Psoas muscle (tissue), 8 donors: ENCODE results near the gene FRS2. TPM values are rescaled to one million over a fixed set of nuclear protein-coding genes. Genes with fewer than 3 reads are reported as not detected.

Experiments
- ATAC-seq, 4 donors: fragments of 200-7000 bp; cut with Tn5 transposase; one replicate each; pipeline ENCODE4 v1.9.1; 2020; ENCODE audit warnings: moderate library complexity in 3 of 4, mild to moderate bottlenecking in 2 of 4
- DNase-seq, 2 donors: peaks; one replicate each; pipeline ENCODE4 v3.0.0-alpha.2; 2020
- H3K27ac ChIP-seq: fragments of 200-600 bp; one replicate; pipeline ENCODE4 v1.8.0; 2022
- H3K27me3 ChIP-seq, 3 donors: fragments of 200-600 bp in 1 of 3; one replicate each; pipeline versions ENCODE4 v1.6.1 to v1.8.0; 2013 to 2022; ENCODE audit warnings: low read length in 2 of 3, mild to moderate bottlenecking in 2 of 3, moderate library complexity in 1 of 3; ENCODE audit not compliant: insufficient read depth in 3 of 3
- H3K36me3 ChIP-seq, 2 donors: fragments of 200-600 bp in 1 of 2; one replicate each; pipeline versions ENCODE4 v1.6.1 to v1.8.0; 2013 to 2022; ENCODE audit warnings: low read depth in 1 of 2, mild to moderate bottlenecking in 1 of 2, moderate library complexity in 1 of 2; ENCODE audit not compliant: insufficient read depth in 1 of 2
- H3K4me1 ChIP-seq: fragments of 200-600 bp; one replicate; pipeline ENCODE4 v1.8.0; 2022
- H3K4me3 ChIP-seq: fragments of 200-600 bp; one replicate; pipeline ENCODE4 v1.8.0; 2022; ENCODE audit warnings: mild to moderate bottlenecking
- H3K9me3 ChIP-seq: fragments of 200-600 bp; one replicate; pipeline ENCODE4 v1.8.0; 2022
- CTCF ChIP-seq: fragments of 200-600 bp; IDR thresholded peaks from one replicate; pipeline ENCODE4 v1.8.0; 2022; ENCODE audit warnings: antibody characterized with exemption
- WGBS, 3 donors: extraction: QIAGEN DNeasy Blood & Tissue Kit; methylation state at CpG; one replicate each; pipeline versions ENCODE4 v1.1.6 to v1.1.7; 2013; 5-methylcytosine and 5-hydroxymethylcytosine counted together
- intact Hi-C, 2 donors: fragments of 100-400 bp; cut with DNase I; formaldehyde crosslinking; loops; one replicate each; pipeline versions ENCODE4 v1.11.0 to v1.14.2; 2022
- polyA plus RNA-seq, 3 donors: library from polyadenylated mRNA; stranded (reverse); fragments of 200-250 nt; gene quantifications; one replicate each; pipeline ENCODE4 v1.2.3, GENCODE V29; 2013
- total RNA-seq, 4 donors: library from RNA; stranded (reverse); fragmentation: NEBNext Ultra II Directional in 2 of 4; extraction: Animal tissue kit (Norgen Biotek cat#: 25700) in 2 of 4; gene quantifications; one replicate each; pipeline versions ENCODE4 v1.2.1 to v1.2.4, GENCODE V29; 2021 to 2023
- donor health status: healthy with polysubstance abuse.
- donor health status: DM: no; HTN: no; CAD: no; lungs with moderate emphysema.
- donor health status: Bipolar disorder and iron deficiency.
- donor health status: healthy.
- donor health status: DM: yes; HTN: yes; CAD: no.
- donor health status: DM: no; HTN: no; CAD: no.
- donor health status: DM: no; HTN: no; CAD: no.
- donor health status: DM: yes; HTN: yes; CAD: no.

Gene FRS2
- total and polyA plus RNA-seq, 7 donors = 3.6 to 18.9 (median 13.1) TPM

- no peak for TF ChIP-seq CTCF
- WGBS, 3 donors = 94 to 97% (median 95%) methylated on average over 3 of the region's 3 CpGs
- no peak for ATAC-seq
- DNase-seq = no peak
- no peak overlapping the region for H3K27ac ChIP-seq
- intact Hi-C loops = loop anchor here in 1 of 2 donors (10.0 kb wide), 1 partner anchor 191 kb away; no protein-coding TSS in a partner anchor
- peaks cover 0 to 54% of the 10 kb centered on the region in 2 donors for H3K36me3 ChIP-seq
- H3K4me3 ChIP-seq = no peak overlapping the region
- H3K9me3 ChIP-seq = no peaks in the 10 kb centered on the region
- H3K4me1 ChIP-seq = peaks cover 4% of the 10 kb centered on the region
- no peaks in the 10 kb centered on the region for H3K27me3 ChIP-seq
These were observed 105.2 kb downstream of the FRS2 start for GRCh38 chr12:69575346-69575745.

- Histone ChIP-seq H3K36me3 (peaks cover 0 to 32% of the 10 kb centered on the region in 2 donors), H3K9me3 (no peaks in the 10 kb centered on the region), H3K4me1 (no peaks in the 10 kb centered on the region), H3K27me3 (no peaks in the 10 kb centered on the region), H3K27ac (no peak overlapping the region), H3K4me3 (no peak overlapping the region)
- no peak for TF ChIP-seq CTCF
- intact Hi-C loops = loop anchor here in 1 of 2 donors (10.0 kb wide), 1 partner anchor 193 kb away; no protein-coding TSS in a partner anchor
- ATAC-seq (no peak), DNase-seq (no peak)
- 88 to 93% (median 93%) methylated on average over 2 of the region's 2 CpGs for WGBS, 3 donors
These were observed 108.1 kb downstream of the FRS2 start for GRCh38 chr12:69578283-69578682.

DNA sequence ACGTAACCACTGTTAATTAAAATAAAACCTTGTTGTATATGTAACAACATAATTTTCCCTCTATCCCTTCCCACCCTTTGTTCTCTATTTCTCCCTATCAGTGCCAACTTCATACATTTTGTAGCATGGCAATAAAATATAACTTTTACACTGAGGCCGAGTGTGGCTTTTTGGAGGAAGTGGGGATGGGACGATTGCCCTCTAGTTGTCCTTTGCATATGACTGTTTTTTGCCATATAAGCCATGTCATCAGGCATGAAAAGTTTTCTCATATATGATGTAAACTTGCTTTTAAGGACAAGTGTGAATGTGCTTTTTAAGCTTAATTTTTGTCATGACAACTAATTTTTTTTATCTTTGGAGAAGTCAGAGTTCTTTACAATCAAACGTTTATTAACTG lies 108.8 kb downstream of the FRS2 start:
- DNase-seq = no peak
- ATAC-seq = no peak
- Histone ChIP-seq H3K36me3 (peaks cover 0 to 24% of the 10 kb centered on the region in 2 donors), H3K4me1 (no peaks in the 10 kb centered on the region), H3K27ac (no peak overlapping the region), H3K4me3 (no peak overlapping the region), H3K27me3 (no peaks in the 10 kb centered on the region), H3K9me3 (no peaks in the 10 kb centered on the region)
- intact Hi-C loops = loop anchor here in 1 of 2 donors (10.0 kb wide), 1 partner anchor 194 kb away; no protein-coding TSS in a partner anchor
- 84 to 91% (median 85%) methylated on average over 4 of the region's 4 CpGs for WGBS, 3 donors
- no peak for TF ChIP-seq CTCF

- intact Hi-C loops = no loop called here
- H3K4me1 ChIP-seq = no peaks in the 10 kb centered on the region
- no peak for ATAC-seq
- WGBS, 3 donors = 100% methylated on average over 1 of the region's 1 CpG
- DNase-seq = no peak
- H3K4me3 ChIP-seq = no peak overlapping the region
- no peak for TF ChIP-seq CTCF
- peaks cover 0 to 14% of the 10 kb centered on the region in 2 donors for H3K36me3 ChIP-seq
- no peak overlapping the region for H3K27ac ChIP-seq
- no peaks in the 10 kb centered on the region for H3K9me3 ChIP-seq
- H3K27me3 ChIP-seq = no peaks in the 10 kb centered on the region
These were observed 109.9 kb downstream of the FRS2 start for GRCh38 chr12:69580074-69580473.

DNA sequence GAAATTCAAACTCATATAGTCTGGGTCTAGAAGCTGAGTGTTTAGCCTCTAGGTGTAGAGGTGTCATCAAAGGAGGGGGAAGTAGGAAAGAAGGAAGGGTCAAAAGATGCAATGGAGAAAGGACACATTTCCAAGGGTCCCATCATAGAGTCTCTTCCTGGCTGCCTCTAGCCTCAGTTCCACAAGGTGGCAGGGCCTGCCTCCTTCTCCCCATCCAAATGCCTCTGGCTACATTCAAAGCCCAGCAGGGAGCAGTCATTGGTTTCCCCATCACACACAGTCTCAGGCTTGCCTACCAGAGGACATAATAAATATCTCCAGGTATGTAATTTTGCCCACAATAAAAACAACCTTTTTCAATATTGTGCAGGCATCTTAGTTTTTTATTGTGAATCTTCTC lies 113.0 kb downstream of the FRS2 start:
- DNase-seq = no peak
- TF ChIP-seq CTCF = no peak
- intact Hi-C loops = no loop called here
- H3K36me3 ChIP-seq = peaks cover 0 to 19% of the 10 kb centered on the region in 2 donors
- no peak for ATAC-seq
- peaks cover 10% of the 10 kb centered on the region for H3K4me1 ChIP-seq
- no peak overlapping the region for H3K27ac ChIP-seq
- H3K9me3 ChIP-seq = no peaks in the 10 kb centered on the region
- H3K4me3 ChIP-seq = no peak overlapping the region
- no peaks in the 10 kb centered on the region for H3K27me3 ChIP-seq
